CD4-positive, alpha-beta T cell treated with Interleukin-4 for 1 hour (primary cell): ENCODE data around the gene ACAA1.
"Not testable (repeated sequence)": the region's sequence is repeated elsewhere in the genome, so short reads cannot be mapped to it uniquely, and the experiment has no call there.

Experiments
- DNase-seq, 2 donors: peaks; one replicate each; pipeline ENCODE4 v3.0.0-alpha.2; 2020 to 2022

The ACAA1 gene

GRCh38 chr3:38136777-38137614 is at the start of gene ACAA1:
TSS of gene ACAA1 (minus strand) at chr3:38137127. CDS start at chr3:38137035, 92 bp downstream.
- peak; percentile 98 for DNase-seq

- no peak for DNase-seq
Measured at GRCh38 chr3:38177181-38177580, 40.3 kb upstream of the ACAA1 start.

DNA sequence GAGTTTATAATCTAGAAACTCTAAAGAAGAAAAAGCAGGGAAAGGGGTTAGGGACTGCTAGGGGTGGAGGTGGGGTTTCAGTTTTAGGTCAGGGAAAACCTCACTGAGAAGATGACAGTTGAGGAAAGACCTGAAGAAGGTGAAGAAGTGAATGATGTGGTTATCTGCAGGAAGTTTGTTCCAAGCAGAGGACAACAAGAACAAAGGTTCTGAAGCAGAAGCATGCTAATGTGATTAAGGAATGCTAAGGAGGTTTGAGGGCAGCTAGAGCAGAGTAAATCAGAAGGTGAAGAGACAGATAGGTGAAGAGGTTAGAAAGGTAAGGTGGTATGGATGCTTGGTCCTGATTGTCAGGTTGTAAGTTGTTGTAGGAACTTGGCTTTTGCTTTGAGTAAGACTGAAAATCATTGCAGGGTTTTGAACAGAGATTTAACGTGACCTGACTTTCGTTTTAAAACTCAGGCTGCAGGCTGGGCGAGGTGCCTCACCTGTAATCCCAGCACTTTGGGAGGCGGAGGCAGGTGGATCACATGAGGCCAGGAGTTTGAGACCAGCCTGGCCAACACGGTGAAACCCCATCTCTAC is 37.0 kb upstream of the ACAA1 start:
- no peak for DNase-seq

DNA sequence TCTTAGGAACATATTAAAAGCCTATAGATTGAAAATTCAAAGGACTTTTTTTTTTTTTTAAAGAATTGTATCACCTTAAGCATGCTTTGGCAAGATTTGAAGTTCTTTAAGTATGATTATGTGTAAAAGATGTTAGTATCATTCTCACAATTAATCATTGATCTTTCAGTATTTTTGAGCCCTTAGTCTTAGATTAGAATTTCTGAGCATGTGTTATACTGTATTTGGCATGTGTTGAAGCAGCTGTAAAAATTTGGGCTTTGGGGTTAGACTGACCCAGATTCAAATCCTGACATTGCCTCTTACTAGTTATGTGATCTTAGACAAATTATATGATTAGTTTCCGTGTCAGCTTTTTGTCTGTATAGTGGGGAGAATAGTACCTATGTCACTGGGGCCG is 34.7 kb upstream of the ACAA1 start:
- no peak for DNase-seq

- DNase-seq, result no peak
Measured at GRCh38 chr3:38170722-38171121, 33.8 kb upstream of the ACAA1 start.

GRCh38 chr3:38169027-38169317 is 32.0 kb upstream of the ACAA1 start:
- no peak for DNase-seq

DNA sequence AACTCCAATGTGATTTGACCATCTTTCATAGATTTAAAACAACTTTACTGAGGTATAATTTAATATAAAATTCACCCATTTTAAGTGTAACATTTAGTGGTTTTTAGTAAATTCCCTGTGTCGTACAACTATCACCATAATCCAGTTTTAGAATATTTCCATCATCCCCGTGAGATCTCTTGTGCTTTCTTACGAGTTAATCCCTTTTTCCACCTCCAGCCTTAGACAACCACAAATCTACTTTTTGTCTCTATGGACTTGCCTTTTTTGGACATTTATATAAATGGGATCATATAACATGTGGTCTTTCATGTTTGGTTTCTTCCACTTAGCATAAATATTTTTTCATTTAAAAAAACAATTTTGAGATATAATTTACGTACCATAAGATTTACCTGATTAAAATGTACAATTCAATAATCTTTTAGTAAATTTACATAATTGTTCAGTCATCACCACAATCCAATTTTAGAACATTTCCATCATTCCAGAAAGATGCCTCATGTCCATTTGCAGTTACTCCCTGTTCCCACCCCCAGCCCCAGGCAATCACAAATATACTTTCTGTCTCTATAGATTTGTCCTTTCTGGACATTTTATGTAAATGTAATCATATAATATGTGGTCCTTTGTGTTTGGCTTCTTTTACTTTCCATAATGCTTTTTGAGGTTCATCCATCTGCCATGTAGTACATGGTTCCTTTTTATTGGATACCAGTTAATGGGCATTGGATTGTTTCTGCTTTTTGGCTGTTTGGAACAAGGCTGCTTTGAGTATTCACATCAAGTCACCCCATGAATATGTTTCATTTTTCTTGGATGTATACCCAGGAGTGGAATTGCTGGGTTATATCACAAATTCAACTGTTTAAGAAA is 31.5 kb upstream of the ACAA1 start:
- no peak for DNase-seq

DNA sequence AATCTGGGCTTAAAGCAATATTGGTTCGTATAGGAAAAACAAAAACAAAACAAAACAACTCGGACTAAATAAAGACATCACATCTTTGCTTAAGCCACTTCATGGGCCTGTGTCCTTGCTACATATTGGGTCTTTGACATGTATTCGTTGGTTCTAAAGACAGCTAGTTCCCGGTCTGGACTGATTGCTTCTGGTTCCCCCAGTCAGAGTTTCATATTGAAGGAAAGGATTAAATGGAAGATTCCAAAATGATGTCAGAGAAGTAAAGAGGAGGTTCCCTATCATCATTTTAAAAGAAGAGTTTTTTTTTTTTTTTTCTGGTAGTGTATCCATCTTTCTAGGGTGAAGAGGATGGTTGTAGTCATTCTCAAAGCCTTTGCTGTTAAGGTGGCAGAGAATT is 30.7 kb upstream of the ACAA1 start:
- no peak for DNase-seq

DNA sequence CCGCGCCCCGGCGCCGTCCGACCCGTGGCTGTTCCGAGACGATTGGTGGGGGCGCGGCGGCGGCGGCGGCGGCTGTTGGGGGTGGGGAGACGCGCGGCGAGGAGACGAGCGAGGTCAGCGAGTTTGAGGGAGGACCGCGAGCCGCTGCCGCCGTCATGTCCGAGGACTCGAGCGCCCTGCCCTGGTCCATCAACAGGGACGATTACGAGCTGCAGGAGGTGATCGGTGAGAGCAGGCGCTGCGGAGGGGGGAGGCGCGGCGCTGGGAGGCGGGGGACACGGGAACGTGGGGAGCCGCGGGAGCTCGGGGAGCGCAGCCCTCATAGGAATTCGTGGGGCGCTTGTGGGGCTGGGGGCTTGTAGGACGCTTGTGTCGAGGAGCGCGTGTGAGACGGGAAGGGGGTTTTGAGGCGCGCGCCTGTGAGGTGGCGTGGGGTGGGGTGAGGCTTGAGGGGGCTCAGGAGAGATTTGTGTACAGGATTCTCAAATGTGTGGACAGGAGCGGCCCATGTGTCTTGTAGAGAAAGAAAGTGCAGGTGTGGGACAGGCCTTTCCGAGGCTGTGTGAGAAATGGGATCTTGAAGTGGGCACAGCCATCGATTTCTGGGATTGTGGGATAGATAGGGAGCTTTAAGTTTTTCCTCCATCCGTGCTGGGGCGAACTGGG is 28.9 kb upstream of the ACAA1 start:
- DNase-seq, result no peak

DNA sequence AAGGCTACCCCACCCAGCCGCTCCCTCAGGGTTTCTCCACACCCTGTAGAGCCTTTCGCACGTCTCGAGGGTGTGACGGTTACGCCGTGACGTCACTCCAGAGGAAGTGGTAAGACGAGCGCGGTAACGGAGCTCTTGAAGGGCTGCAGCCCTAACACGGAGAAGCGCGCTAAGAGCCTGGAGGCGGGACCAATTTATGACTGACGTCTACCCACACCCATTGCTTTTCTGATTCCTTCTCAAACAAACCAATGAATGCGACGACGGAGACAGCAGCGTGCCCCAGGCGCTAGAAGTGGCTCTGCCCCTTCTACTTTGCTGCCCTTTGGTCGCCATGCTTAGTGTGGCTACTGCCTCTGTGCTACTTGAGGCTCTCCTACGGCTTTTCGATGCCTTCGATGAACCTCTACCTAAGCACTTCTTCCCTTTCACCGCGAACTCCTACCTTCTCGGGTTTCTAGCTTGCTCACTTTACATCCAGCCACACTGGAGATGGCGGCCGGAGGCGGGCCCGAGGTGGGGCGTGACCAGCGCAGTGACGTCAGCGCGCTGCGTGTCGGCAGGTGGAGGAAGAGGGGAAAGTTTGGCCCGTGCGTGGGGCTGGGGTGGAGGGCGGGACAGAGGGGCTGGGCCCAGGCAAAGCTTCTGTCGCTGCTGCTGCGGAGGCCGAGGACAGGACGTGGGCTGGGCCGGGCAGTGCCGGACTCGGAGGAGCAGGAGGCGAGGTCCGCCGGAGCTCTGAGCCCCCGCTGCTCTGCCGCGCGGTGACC is 28.2 kb upstream of the ACAA1 start, which contains the start of gene OXSR1:
Gene OXSR1, plus strand, starts transcription at position 586 of the 770 bp plus-strand sequence. CDS start 340 bp downstream, outside the sequence.
- peak; percentile 99 for DNase-seq

- DNase-seq, result no peak
Measured at GRCh38 chr3:38164643-38164951, 27.7 kb upstream of the ACAA1 start.

DNA sequence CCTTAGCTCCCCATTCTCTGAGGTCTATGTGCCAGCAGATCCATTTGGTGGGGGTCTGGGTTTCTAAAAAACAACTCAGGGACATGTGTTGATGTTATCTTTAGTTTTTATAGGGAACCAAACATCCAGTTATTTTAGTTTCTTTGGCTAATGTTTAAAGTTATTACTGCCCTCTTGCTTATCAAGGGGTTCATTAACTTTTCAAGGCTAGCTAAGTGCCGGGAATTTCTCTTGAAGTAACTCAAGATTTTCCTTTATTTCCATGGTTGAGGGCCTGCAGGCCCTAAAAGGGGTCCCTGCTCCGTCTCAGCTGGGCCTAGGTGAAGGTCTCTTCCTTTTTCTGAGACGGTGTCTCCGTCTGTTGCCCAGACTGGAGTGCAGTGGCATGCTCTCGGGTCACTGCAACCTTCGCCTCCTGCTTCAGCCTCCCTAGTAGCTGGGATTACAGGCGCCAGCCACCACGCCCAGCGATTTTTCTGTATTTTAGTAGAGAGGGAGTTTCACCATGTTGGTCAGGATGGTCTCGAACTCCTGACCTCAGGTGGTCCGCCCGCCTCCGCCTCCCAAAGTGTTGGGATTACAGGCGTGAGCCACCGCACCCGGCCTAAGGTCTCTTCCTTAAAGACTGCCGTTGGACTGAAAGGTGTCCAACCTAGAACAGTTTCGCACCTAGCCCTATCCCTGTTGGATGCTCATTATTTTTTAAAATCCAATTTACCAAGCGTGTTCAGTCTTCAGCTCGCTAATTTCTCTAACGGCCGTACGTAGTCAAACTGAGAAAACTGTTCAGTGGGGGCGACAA is 27.1 kb upstream of the ACAA1 start:
- no peak for DNase-seq

GRCh38 chr3:38163117-38163840 is 26.4 kb upstream of the ACAA1 start:
- peak in 1 of 2 donors; percentile 28 for DNase-seq

- DNase-seq, result not testable (repeated sequence)
Measured at GRCh38 chr3:38160704-38161103, 23.8 kb upstream of the ACAA1 start.

- DNase-seq, result no peak
Measured at GRCh38 chr3:38158472-38158871, 21.5 kb upstream of the ACAA1 start.

- no peak for DNase-seq
Measured at GRCh38 chr3:38157595-38157994, 20.7 kb upstream of the ACAA1 start.

- no peak for DNase-seq
Measured at GRCh38 chr3:38157117-38157516, 20.2 kb upstream of the ACAA1 start.

DNA sequence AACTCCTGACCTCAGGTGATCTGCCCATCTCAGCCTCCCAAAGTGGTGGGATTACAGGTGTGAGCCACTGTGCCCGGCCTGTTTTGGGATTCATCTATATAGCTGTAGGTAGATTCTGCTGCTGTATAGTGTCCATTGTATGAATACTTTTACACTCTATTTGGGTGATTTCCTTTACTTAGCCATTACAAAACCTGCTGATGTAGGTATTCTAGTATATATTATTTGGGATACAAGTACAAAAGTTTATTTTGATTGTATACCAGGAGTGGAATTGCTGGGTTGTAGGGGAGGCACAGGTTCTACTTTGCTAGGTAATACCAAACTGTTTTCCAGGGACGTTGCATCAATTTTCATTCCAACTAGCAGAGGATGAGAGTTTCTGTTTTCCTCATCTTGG is 18.9 kb upstream of the ACAA1 start:
- no peak for DNase-seq

DNA sequence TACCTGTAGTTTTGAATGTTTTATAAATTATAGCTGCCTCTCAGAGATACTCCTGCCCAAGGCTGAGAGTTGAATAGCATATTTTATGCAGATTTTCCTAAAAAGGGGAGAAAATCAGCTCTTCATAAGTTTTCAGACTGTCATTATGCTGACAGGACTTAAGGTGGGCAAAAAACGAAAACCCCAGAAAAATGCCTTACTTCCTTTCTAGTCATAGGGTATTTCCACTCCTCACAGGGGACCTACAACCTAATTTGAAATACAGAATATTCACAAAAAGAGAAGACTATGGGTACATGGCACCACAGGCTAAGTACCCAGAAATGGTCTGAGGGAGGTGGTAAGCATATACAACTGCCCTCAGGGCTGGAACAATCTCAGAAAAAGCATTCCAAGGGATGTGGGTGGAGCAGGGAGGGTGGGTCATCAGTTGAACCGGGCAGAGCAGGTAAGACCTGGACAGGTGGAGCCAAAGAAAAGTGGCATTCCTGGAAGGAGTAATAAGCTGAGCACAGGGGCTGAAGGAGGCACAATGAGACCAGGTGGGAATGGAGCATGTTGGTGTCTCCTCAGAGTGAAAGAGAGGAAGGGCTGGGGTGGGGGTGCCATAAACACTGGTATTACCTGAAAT is 17.8 kb upstream of the ACAA1 start:
- no peak for DNase-seq

GRCh38 chr3:38154033-38154494 is 17.1 kb upstream of the ACAA1 start:
- DNase-seq, result peak in 1 of 2 donors; percentile 48
